H1 (cell line): ENCODE results near the gene RGCC. TPM values are rescaled to one million over a fixed set of nuclear protein-coding genes. Genes with fewer than 3 reads are reported as not detected.

Experiments
- CTCF ChIA-PET: fragments of 300-600 bp; sonication (Branson Sonifier 250); formaldehyde crosslinking; loops from one replicate; lab custom pipeline; 2021; ENCODE audit not compliant: partially characterized antibody; lab: Charles Lee
- POLR2A ChIA-PET: fragments of 300-600 bp; sonication (Branson Sonifier 250); formaldehyde crosslinking; loops from one replicate; lab custom pipeline; 2021; ENCODE audit warnings: inconsistent platforms; ENCODE audit not compliant: partially characterized antibody; lab: Charles Lee
- DNase-seq, 2 experiments: peaks; one replicate each; pipeline versions ENCODE4 v3.0.0 to v3.0.0-alpha.2; 2010 to 2022; ENCODE audit warnings: low spot score in 2 of 2, low read depth in 1 of 2, mixed read lengths in 1 of 2
- FAIRE-seq: peaks from 2 replicates; lab custom pipeline; 2011; peaks lifted over from hg19 to GRCh38; lab: Jason Lieb, UNC
- H2AFZ ChIP-seq: 2 replicates; pipeline ENCODE4 v1.8.1; 2012; ENCODE audit warnings: low read length, inconsistent platforms
- H2AK5ac ChIP-seq: 2 replicates; pipeline ENCODE4 v1.6.1; 2013; ENCODE audit warnings: low read depth, low read length
- H2BK120ac ChIP-seq: replicated peaks from 2 replicates; pipeline ENCODE3; 2013; ENCODE audit warnings: low read depth, low read length, inconsistent platforms
- H2BK12ac ChIP-seq: 2 replicates; pipeline ENCODE4 v1.6.1; 2013; ENCODE audit warnings: low read depth, low read length
- H2BK15ac ChIP-seq: 2 replicates; pipeline ENCODE4 v1.6.1; 2013; ENCODE audit warnings: low read length
- H2BK20ac ChIP-seq: 2 replicates; pipeline ENCODE4 v1.6.1; 2013; ENCODE audit warnings: low read length
- H2BK5ac ChIP-seq: 2 replicates; pipeline ENCODE4 v1.6.1; 2013; ENCODE audit warnings: low read depth, low read length
- H3K14ac ChIP-seq: 2 replicates; pipeline ENCODE4 v1.6.1; 2013; ENCODE audit warnings: inconsistent platforms; ENCODE audit not compliant: insufficient read length
- H3K18ac ChIP-seq: 2 replicates; pipeline ENCODE4 v1.6.1; 2013; ENCODE audit warnings: low read length; ENCODE audit errors: extremely low read depth
- H3K23ac ChIP-seq: 2 replicates; pipeline ENCODE4 v1.6.1; 2013; ENCODE audit warnings: inconsistent platforms; ENCODE audit not compliant: insufficient read length
- H3K23me2 ChIP-seq: 2 replicates; pipeline ENCODE4 v1.6.1; 2013; ENCODE audit warnings: low read depth, low read length
- H3K27ac ChIP-seq: 2 replicates; pipeline ENCODE4 v1.6.1; 2011; ENCODE audit warnings: low read depth, low read length, inconsistent platforms
- H3K27me3 ChIP-seq, 4 experiments: replicated peaks in 1 of 4; 1 replicate in 1 of 4; 2 replicates in 3 of 4; pipeline versions ENCODE4 v1.6.1 to v1.8.1; 2011 to 2013; ENCODE audit warnings: low read length in 3 of 4, mild to moderate bottlenecking in 3 of 4, inconsistent platforms in 2 of 4, mixed read lengths in 2 of 4, moderate library complexity in 1 of 4; ENCODE audit not compliant: control insufficient read depth in 3 of 4, insufficient read depth in 3 of 4; ENCODE audit errors: extremely low read depth in 1 of 4
- H3K36me3 ChIP-seq, 4 experiments: 2 replicates each; pipeline versions ENCODE4 v1.6.1 to v1.8.1; 2011 to 2013; ENCODE audit warnings: mild to moderate bottlenecking in 4 of 4, low read length in 3 of 4, moderate library complexity in 2 of 4, control low read depth in 1 of 4, inconsistent platforms in 1 of 4; ENCODE audit not compliant: insufficient read depth in 4 of 4, control insufficient read depth in 2 of 4
- H3K4ac ChIP-seq: replicated peaks from 2 replicates; pipeline ENCODE3; 2013; ENCODE audit warnings: low read length, low read depth, mixed read lengths, inconsistent platforms; ENCODE audit not compliant: insufficient read length
- H3K4me1 ChIP-seq, 4 experiments: replicated peaks in 1 of 4; 1 replicate in 1 of 4; 2 replicates in 3 of 4; pipeline versions ENCODE4 v1.6.1 to v1.8.1; 2011 to 2013; ENCODE audit warnings: low read length in 3 of 4, inconsistent platforms in 2 of 4, mixed read lengths in 1 of 4; ENCODE audit not compliant: insufficient read depth in 4 of 4, control insufficient read depth in 3 of 4
- H3K4me2 ChIP-seq, 2 experiments: 2 replicates each; pipeline versions ENCODE4 v1.6.1 to v1.8.1; 2011 to 2013; ENCODE audit warnings: low read depth in 2 of 2, low read length in 2 of 2, control low read depth in 1 of 2, inconsistent platforms in 1 of 2, mild to moderate bottlenecking in 1 of 2; ENCODE audit not compliant: insufficient read depth in 1 of 2
- H3K4me3 ChIP-seq, 4 experiments: fragments of 200-600, 300-600 bp in 1 of 4; sonication (generic), shearing (Covaris generic), sonication (Bioruptor Twin) in 1 of 4; 2 replicates each; pipeline versions ENCODE4 v1.5.1 to v1.8.1; 2011 to 2016; ENCODE audit warnings: low read length in 4 of 4, low read depth in 3 of 4, control low read depth in 2 of 4, inconsistent platforms in 2 of 4, mild to moderate bottlenecking in 2 of 4, mixed read lengths in 1 of 4, moderate library complexity in 1 of 4; ENCODE audit not compliant: insufficient read depth in 2 of 4; ENCODE audit errors: extremely low read depth in 1 of 4
- H3K56ac ChIP-seq: replicated peaks from 2 replicates; pipeline ENCODE3; 2013; ENCODE audit warnings: low read depth, mild to moderate bottlenecking, mixed read lengths, low read length, inconsistent platforms; ENCODE audit not compliant: insufficient read length
- H3K79me1 ChIP-seq: 2 replicates; pipeline ENCODE4 v1.6.1; 2013; ENCODE audit warnings: low read depth, low read length, control low read depth
- H3K79me2 ChIP-seq, 2 experiments: 2 replicates each; pipeline versions ENCODE4 v1.6.1 to v1.8.1; 2012 to 2013; ENCODE audit warnings: low read length in 2 of 2, mild to moderate bottlenecking in 2 of 2, inconsistent platforms in 1 of 2; ENCODE audit not compliant: insufficient read depth in 2 of 2, control insufficient read depth in 1 of 2
- H3K9ac ChIP-seq, 4 experiments: replicated peaks in 1 of 4; 1 replicate in 1 of 4; 2 replicates in 3 of 4; pipeline versions ENCODE4 v1.6.1 to v1.8.1; 2011 to 2013; ENCODE audit warnings: low read depth in 3 of 4, low read length in 3 of 4, control low read depth in 2 of 4, mild to moderate bottlenecking in 2 of 4, moderate library complexity in 2 of 4, inconsistent platforms in 1 of 4; ENCODE audit errors: extremely low read depth in 1 of 4
- H3K9me3 ChIP-seq, 2 experiments: 2 replicates each; pipeline versions ENCODE4 v1.6.1 to v1.8.1; 2012 to 2013; ENCODE audit warnings: mild to moderate bottlenecking in 2 of 2, moderate library complexity in 2 of 2, control low read depth in 1 of 2, inconsistent platforms in 1 of 2, low read depth in 1 of 2, low read length in 1 of 2, mixed read lengths in 1 of 2; ENCODE audit not compliant: insufficient read depth in 2 of 2
- H4K20me1 ChIP-seq, 2 experiments: replicated peaks in 1 of 2; 2 replicates each; pipeline versions ENCODE3 to v1.8.1; 2011 to 2013; ENCODE audit warnings: inconsistent platforms in 2 of 2, low read length in 2 of 2, mild to moderate bottlenecking in 1 of 2; ENCODE audit not compliant: insufficient read depth in 2 of 2, control insufficient read depth in 1 of 2
- H4K5ac ChIP-seq: 2 replicates; pipeline ENCODE4 v1.6.1; 2013; ENCODE audit warnings: low read length, low read depth, mixed read lengths, inconsistent platforms; ENCODE audit not compliant: insufficient read length
- H4K8ac ChIP-seq: 2 replicates; pipeline ENCODE4 v1.8.0; 2013; ENCODE audit warnings: mild to moderate bottlenecking, moderate library complexity, low read length, inconsistent platforms; ENCODE audit not compliant: insufficient read depth; ENCODE audit errors: extremely low read depth
- H4K91ac ChIP-seq: replicated peaks from 2 replicates; pipeline ENCODE3; 2013; ENCODE audit warnings: low read length, mixed read lengths, inconsistent platforms; ENCODE audit not compliant: insufficient read length
- CBX5 ChIP-seq: fragments of 300-800, 300-1000 bp; sonication (generic); IDR thresholded peaks from 2 replicates; pipeline ENCODE4 v1.7.1; 2016; ENCODE audit warnings: antibody characterized with exemption, low read length, low read depth
- CBX8 ChIP-seq: fragments of 300-800, 300-1000 bp; sonication (generic); IDR thresholded peaks from 2 replicates; pipeline ENCODE4 v1.7.1; 2016; ENCODE audit warnings: low read depth, low read length, borderline replicate concordance
- CHD2 ChIP-seq: IDR thresholded peaks from 2 replicates; pipeline ENCODE4 v1.6.1; 2012; ENCODE audit warnings: low read length, improper control_type of control experiment
- GTF2F1 ChIP-seq: IDR thresholded peaks from 2 replicates; pipeline ENCODE4 v1.6.1; 2012; ENCODE audit warnings: low read depth, low read length, improper control_type of control experiment, borderline replicate concordance
- KDM4A ChIP-seq: IDR thresholded peaks from one replicate; pipeline ENCODE4 v1.7.1; 2012; ENCODE audit warnings: low read depth, mild to moderate bottlenecking, moderate library complexity, low read length, inconsistent platforms; ENCODE audit not compliant: severe bottlenecking
- KDM5A ChIP-seq: fragments of 200-600 bp; IDR thresholded peaks from 2 replicates; pipeline ENCODE4 v1.7.1; 2012; ENCODE audit warnings: mild to moderate bottlenecking, low read length, inconsistent platforms, mixed read lengths
- NANOG ChIP-seq: IDR thresholded peaks from 2 replicates; pipeline ENCODE4 v1.6.1; 2011; ENCODE audit warnings: low read length, low read depth, mild to moderate bottlenecking, inconsistent platforms; ENCODE audit not compliant: insufficient read depth, poor library complexity, severe bottlenecking
- POLR2A ChIP-seq, 2 experiments: IDR thresholded peaks; 1 replicate in 1 of 2; 2 replicates in 1 of 2; pipeline ENCODE4 v1.6.1; 2011; ENCODE audit warnings: low read depth in 2 of 2, low read length in 2 of 2, mild to moderate bottlenecking in 2 of 2; ENCODE audit errors: control extremely low read depth in 1 of 2
- SIRT6 ChIP-seq: IDR thresholded peaks from one replicate; pipeline ENCODE4 v1.7.1; 2012; ENCODE audit warnings: low read length, inconsistent platforms
- SIX5 ChIP-seq: IDR thresholded peaks from 2 replicates; pipeline ENCODE4 v1.6.1; 2011; ENCODE audit warnings: mild to moderate bottlenecking, low read depth, low read length
- TAF7 ChIP-seq: optimal IDR thresholded peaks from 2 replicates; pipeline ENCODE3; 2011; ENCODE audit warnings: low read depth, mild to moderate bottlenecking, inconsistent platforms, low read length, moderate library complexity, borderline replicate concordance
- TBP ChIP-seq: IDR thresholded peaks from 2 replicates; pipeline ENCODE4 v1.6.1; 2011; ENCODE audit warnings: low read depth, low read length, improper control_type of control experiment
- WGBS, 2 experiments: shearing (Covaris generic) in 1 of 2; methylation state at CpG; one replicate each; pipeline versions ENCODE4 v1.1.6 to v1.1.7; 2013 to 2015; ENCODE audit warnings: low lambda C conversion rate in 2 of 2, mixed read lengths in 2 of 2, inconsistent platforms in 1 of 2, low coverage in 1 of 2, missing lambda C conversion rate in 1 of 2; ENCODE audit not compliant: insufficient replicate concordance in 2 of 2, insufficient coverage in 1 of 2, insufficient read length in 1 of 2; ENCODE audit errors: extremely low coverage in 1 of 2, missing lambda C conversion rate in 1 of 2; 5-methylcytosine and 5-hydroxymethylcytosine counted together
- polyA plus RNA-seq, 7 experiments: library from polyadenylated mRNA; depleted of rRNA in 3 of 7; stranded (reverse) in 5 of 7; unstranded in 2 of 7; fragments of >200 nt in 5 of 7; fragments of 200-250 nt in 2 of 7; gene quantifications; 1 replicate in 5 of 7; 2 replicates in 1 of 7; 4 replicates in 1 of 7; pipeline versions ENCODE4 v1.2.1 to v1.2.3, GENCODE V29; 2011 to 2013; ENCODE audit warnings: missing spikeins in 2 of 7, mixed read lengths in 2 of 7
- total RNA-seq: library from RNA; stranded (reverse); fragmentation: NEBNext Ultra II Directional; extraction: Animal tissue kit (Norgen Biotek cat#: 25700); gene quantifications from 2 replicates; pipeline ENCODE4 v1.2.1, GENCODE V29; 2021

RGCC gene
- total and polyA plus RNA-seq, 2 of the 8 experiments (the other 6 are each of a cell fraction or from before 2014, with no cell fraction given), result 0.41 TPM; not detected in 1

GRCh38 chr13:41501281-41501680 is 43.9 kb downstream of the RGCC start:
- Histone ChIP-seq H3K36me3 (no peaks in the 10 kb centered on the region), H2AK5ac (no peak overlapping the region), H3K9me3 (peaks cover 2% of the 10 kb centered on the region in 2 experiments; a peak in 1 of 4 replicates), H4K91ac (no peak overlapping the region), H3K23ac (no peak overlapping the region), H3K4me1 (no peaks in the 10 kb centered on the region), H3K79me1 (no peaks in the 10 kb centered on the region), H2AFZ (no peak overlapping the region), H2BK5ac (no peak overlapping the region), H2BK15ac (no peak overlapping the region), H3K14ac (no peak overlapping the region), H3K4me2 (no peak overlapping the region), H3K23me2 (no peaks in the 10 kb centered on the region; the same call in 1 of the 2 replicates), H3K56ac (no peak overlapping the region), H2BK20ac (no peak overlapping the region), H4K20me1 (no peaks in the 10 kb centered on the region), H2BK12ac (no peak overlapping the region), H3K9ac (no peak overlapping the region), H3K27me3 (no peaks in the 10 kb centered on the region; a peak in 1 of 7 replicates), H4K5ac (no peak overlapping the region), H3K18ac (no peak overlapping the region), H2BK120ac (no peak overlapping the region), H3K27ac (no peak overlapping the region), H3K4me3 (no peak overlapping the region), H4K8ac (no peak overlapping the region), H3K4ac (no peak overlapping the region), H3K79me2 (no peaks in the 10 kb centered on the region)
- FAIRE-seq, result no peak
- CTCF ChIA-PET, result interaction anchor here (1.0 to 1.1 kb wide), 2 partner anchors 32 to 817 kb away, joined by 3 read pairs; no protein-coding TSS in a partner anchor
- 100% methylated on average over 4 of the region's 4 CpGs; no CpG with 5 or more reads in 1 of the 2 experiments for WGBS, 2 experiments
- POLR2A ChIA-PET, result no interaction called here
- TF ChIP-seq SIRT6 (no peak), CBX8 (no peak), NANOG (no peak), CBX5 (no peak), CHD2 (no peak), POLR2A (IDR thresholded peaks at IDR 0.05; ENCODE audit: control extremely low read depth in 1 of 2, low read depth in 2 of 2, low read length in 2 of 2) (no peak), GTF2F1 (no peak), KDM4A (no peak), TAF7 (no peak), SIX5 (no peak), TBP (no peak), KDM5A (no peak)
- DNase-seq, result no peak
